GM19452 (cell line): ENCODE measurements around the gene DRGX.

Source experiments
- ATAC-seq: cut with Tn5 transposase; IDR thresholded peaks from one replicate; pipeline ENCODE4 v1.9.1; 2021; ENCODE audit not compliant: unreplicated experiment

The DRGX gene

GRCh38 chr10:49363309-49364031 is 32.4 kb downstream of the DRGX start:
- ATAC-seq, result no peak

- ATAC-seq, result peak; percentile 84
These were observed 33.2 kb downstream of the DRGX start for GRCh38 chr10:49362596-49363260.

GRCh38 chr10:49361735-49362568 is 33.9 kb downstream of the DRGX start:
- no peak for ATAC-seq

GRCh38 chr10:49361178-49361554 is 34.7 kb downstream of the DRGX start:
- no peak for ATAC-seq

- no peak for ATAC-seq
These were observed 35.4 kb downstream of the DRGX start for GRCh38 chr10:49360271-49361177.

GRCh38 chr10:49359349-49360270 is 36.3 kb downstream of the DRGX start:
- no peak for ATAC-seq

- no peak for ATAC-seq
These were observed 38.0 kb downstream of the DRGX start for GRCh38 chr10:49357910-49358309.

GRCh38 chr10:49356944-49357343 is 38.9 kb downstream of the DRGX start:
- ATAC-seq, result no peak

- no peak for ATAC-seq
These were observed 39.7 kb downstream of the DRGX start for GRCh38 chr10:49356181-49356580.

- ATAC-seq, result no peak
These were observed 40.7 kb downstream of the DRGX start for GRCh38 chr10:49355221-49355620.

- ATAC-seq, result no peak
These were observed 41.3 kb downstream of the DRGX start for GRCh38 chr10:49354593-49354992.

- ATAC-seq, result no peak
These were observed 41.9 kb downstream of the DRGX start for GRCh38 chr10:49353895-49354566.

GRCh38 chr10:49353026-49353894 is 42.6 kb downstream of the DRGX start:
- no peak for ATAC-seq

GRCh38 chr10:49352323-49352722 is 43.6 kb downstream of the DRGX start:
- no peak for ATAC-seq

GRCh38 chr10:49351669-49352068 is 44.2 kb downstream of the DRGX start:
- ATAC-seq, result no peak

- no peak for ATAC-seq
These were observed 44.9 kb downstream of the DRGX start for GRCh38 chr10:49350846-49351532.

GRCh38 chr10:49350138-49350537 is 45.8 kb downstream of the DRGX start:
- ATAC-seq, result no peak

- no peak for ATAC-seq
These were observed 46.5 kb downstream of the DRGX start for GRCh38 chr10:49349390-49349789.
